ENCODE data around the gene TCAIM.
"Not testable (repeated sequence)": the region's sequence is repeated elsewhere in the genome, so short reads cannot be mapped to it uniquely, and the experiment has no call there.

Gene TCAIM

GRCh38 chr3:44340058-44340395 lies 1.5 kb downstream of the TCAIM start:
- Histone ChIP-seq H3K4me3 (ENCODE audit: severe bottlenecking) (no peak overlapping the region), H3K27me3 (ENCODE audit: insufficient read depth, poor library complexity, severe bottlenecking) (no peaks in the 10 kb centered on the region), H3K36me3 (ENCODE audit: low read depth) (peaks cover 4% of the 10 kb centered on the region; the same call in 1 of the 2 replicates), H3K9me3 (ENCODE audit: severe bottlenecking) (no peaks in the 10 kb centered on the region), H3K4me1 (ENCODE audit: insufficient read depth, poor library complexity, severe bottlenecking) (peaks cover 6% of the 10 kb centered on the region), H3K27ac (ENCODE audit: poor library complexity, severe bottlenecking) (no peak overlapping the region)
- TF ChIP-seq CTCF (IDR thresholded peaks at IDR 0.05; ENCODE audit: poor library complexity, severe bottlenecking): no peak
- ATAC-seq (ENCODE audit: low read depth): no peak
- DNase-seq (ENCODE audit: low spot score): no peak

- ATAC-seq (ENCODE audit: low read depth): no peak
- H3K9me3 ChIP-seq (ENCODE audit: severe bottlenecking): no peaks in the 10 kb centered on the region
- no peak for DNase-seq (ENCODE audit: low spot score)
- TF ChIP-seq CTCF (IDR thresholded peaks at IDR 0.05; ENCODE audit: poor library complexity, severe bottlenecking): no peak
- no peak overlapping the region for H3K27ac ChIP-seq (ENCODE audit: poor library complexity, severe bottlenecking)
- H3K36me3 ChIP-seq (ENCODE audit: low read depth): peaks cover 4% of the 10 kb centered on the region; the same call in 1 of the 2 replicates
- H3K4me1 ChIP-seq (ENCODE audit: insufficient read depth, poor library complexity, severe bottlenecking): peaks cover 6% of the 10 kb centered on the region
- H3K4me3 ChIP-seq (ENCODE audit: severe bottlenecking): no peak overlapping the region
- H3K27me3 ChIP-seq (ENCODE audit: insufficient read depth, poor library complexity, severe bottlenecking): no peaks in the 10 kb centered on the region
Measured at GRCh38 chr3:44342176-44342790, 3.7 kb downstream of the TCAIM start.

GRCh38 chr3:44343421-44343820 lies 4.9 kb downstream of the TCAIM start:
- no peak overlapping the region for H3K27ac ChIP-seq (ENCODE audit: poor library complexity, severe bottlenecking)
- no peaks in the 10 kb centered on the region for H3K9me3 ChIP-seq (ENCODE audit: severe bottlenecking)
- no peak overlapping the region for H3K4me3 ChIP-seq (ENCODE audit: severe bottlenecking)
- H3K4me1 ChIP-seq (ENCODE audit: insufficient read depth, poor library complexity, severe bottlenecking): peaks cover 6% of the 10 kb centered on the region
- DNase-seq (ENCODE audit: low spot score) (no peak), ATAC-seq (ENCODE audit: low read depth) (no peak)
- H3K27me3 ChIP-seq (ENCODE audit: insufficient read depth, poor library complexity, severe bottlenecking): no peaks in the 10 kb centered on the region
- TF ChIP-seq CTCF (IDR thresholded peaks at IDR 0.05; ENCODE audit: poor library complexity, severe bottlenecking): no peak
- H3K36me3 ChIP-seq (ENCODE audit: low read depth): peaks cover 4% of the 10 kb centered on the region; the same call in 1 of the 2 replicates

GRCh38 chr3:44346590-44346989 lies 8.0 kb downstream of the TCAIM start:
- H3K27me3 ChIP-seq (ENCODE audit: insufficient read depth, poor library complexity, severe bottlenecking); H3K4me1 ChIP-seq (ENCODE audit: insufficient read depth, poor library complexity, severe bottlenecking); H3K36me3 ChIP-seq (ENCODE audit: low read depth); H3K27ac ChIP-seq (ENCODE audit: poor library complexity, severe bottlenecking); ATAC-seq (ENCODE audit: low read depth); H3K9me3 ChIP-seq (ENCODE audit: severe bottlenecking); H3K4me3 ChIP-seq (ENCODE audit: severe bottlenecking); DNase-seq (ENCODE audit: low spot score): not testable (repeated sequence)

- no peak overlapping the region for H3K4me3 ChIP-seq (ENCODE audit: severe bottlenecking)
- H3K4me1 ChIP-seq (ENCODE audit: insufficient read depth, poor library complexity, severe bottlenecking): no peaks in the 10 kb centered on the region
- H3K27me3 ChIP-seq (ENCODE audit: insufficient read depth, poor library complexity, severe bottlenecking): no peaks in the 10 kb centered on the region
- ATAC-seq (ENCODE audit: low read depth) (no peak), DNase-seq (ENCODE audit: low spot score) (no peak)
- no peak overlapping the region for H3K27ac ChIP-seq (ENCODE audit: poor library complexity, severe bottlenecking)
- no peaks in the 10 kb centered on the region for H3K36me3 ChIP-seq (ENCODE audit: low read depth)
- TF ChIP-seq CTCF (IDR thresholded peaks at IDR 0.05; ENCODE audit: poor library complexity, severe bottlenecking): no peak
- H3K9me3 ChIP-seq (ENCODE audit: severe bottlenecking): no peaks in the 10 kb centered on the region
Measured at GRCh38 chr3:44348993-44349392, 10.4 kb downstream of the TCAIM start.

Data from RWPE2 (cell line).